Activated B cell treated with CpG ODN at 0.5 μM for 24 hours (primary cell): ENCODE results near the gene LYPD1. TPM values are rescaled to one million over a fixed set of nuclear protein-coding genes. Genes with fewer than 3 reads are reported as not detected.

Experiments
- ATAC-seq: fragments of 200-7000 bp; cut with Tn5 transposase; one replicate; pipeline ENCODE4 v1.10.0; 2021; ENCODE audit warnings: low read depth, mild to moderate bottlenecking, moderate library complexity
- CTCF ChIA-PET: fragments of 350-600 bp; sonication (Branson Sonifier 250); formaldehyde crosslinking; loops from one replicate; lab custom pipeline; 2021; ENCODE audit warnings: antibody characterized with exemption; lab: Charles Lee
- POLR2A ChIA-PET: fragments of 350-600 bp; sonication (Branson Sonifier 250); formaldehyde crosslinking; loops from one replicate; lab custom pipeline; 2021; ENCODE audit warnings: antibody characterized with exemption; lab: Charles Lee
- DNase-seq: peaks from one replicate; pipeline ENCODE4 v3.0.0; 2022
- H3K27ac Mint-ChIP-seq: one replicate; pipeline ENCODE4 v1.8.0; 2020; ENCODE audit warnings: mixed read lengths
- H3K27me3 Mint-ChIP-seq: one replicate; pipeline ENCODE4 v1.8.0; 2021; ENCODE audit warnings: mixed read lengths
- H3K36me3 Mint-ChIP-seq: one replicate; pipeline ENCODE4 v1.8.0; 2021; ENCODE audit warnings: low read depth, mixed read lengths
- H3K4me1 Mint-ChIP-seq: one replicate; pipeline ENCODE4 v1.8.0; 2021; ENCODE audit warnings: mixed read lengths
- H3K4me3 Mint-ChIP-seq: one replicate; pipeline ENCODE4 v1.8.0; 2020; ENCODE audit warnings: mild to moderate bottlenecking, mixed read lengths
- H3K9me3 Mint-ChIP-seq: one replicate; pipeline ENCODE4 v1.8.0; 2020; ENCODE audit warnings: mixed read lengths
- intact Hi-C: fragments of 100-400 bp; cut with micrococcal nuclease; formaldehyde crosslinking; loops from one replicate; pipeline ENCODE4 v1.15.1; 2024
- total RNA-seq: library from RNA; stranded (reverse); gene quantifications from 2 replicates; pipeline ENCODE4 v1.2.3, GENCODE V29; 2022
- TF ChIP-seq, protein P1 (sequence below): fragments of 200-600 bp; IDR thresholded peaks from one replicate; pipeline ENCODE4 v1.8.0; 2022; ENCODE audit warnings: antibody characterized with exemption, mild to moderate bottlenecking

Gene LYPD1
- total RNA-seq, 1 donor from 2014 or later = not detected

GRCh38 chr2:132642415-132642814 lies 27.6 kb downstream of the LYPD1 start:
- Mint-ChIP-seq H3K36me3 (no peaks in the 10 kb centered on the region), H3K27me3 (no peaks in the 10 kb centered on the region), H3K27ac (no peak overlapping the region), H3K9me3 (no peaks in the 10 kb centered on the region), H3K4me3 (no peak overlapping the region), H3K4me1 (peaks cover 38% of the 10 kb centered on the region)
- POLR2A ChIA-PET = no interaction called here
- no peak for DNase-seq
- intact Hi-C loops = no loop called here
- TF ChIP-seq, protein P1, sequence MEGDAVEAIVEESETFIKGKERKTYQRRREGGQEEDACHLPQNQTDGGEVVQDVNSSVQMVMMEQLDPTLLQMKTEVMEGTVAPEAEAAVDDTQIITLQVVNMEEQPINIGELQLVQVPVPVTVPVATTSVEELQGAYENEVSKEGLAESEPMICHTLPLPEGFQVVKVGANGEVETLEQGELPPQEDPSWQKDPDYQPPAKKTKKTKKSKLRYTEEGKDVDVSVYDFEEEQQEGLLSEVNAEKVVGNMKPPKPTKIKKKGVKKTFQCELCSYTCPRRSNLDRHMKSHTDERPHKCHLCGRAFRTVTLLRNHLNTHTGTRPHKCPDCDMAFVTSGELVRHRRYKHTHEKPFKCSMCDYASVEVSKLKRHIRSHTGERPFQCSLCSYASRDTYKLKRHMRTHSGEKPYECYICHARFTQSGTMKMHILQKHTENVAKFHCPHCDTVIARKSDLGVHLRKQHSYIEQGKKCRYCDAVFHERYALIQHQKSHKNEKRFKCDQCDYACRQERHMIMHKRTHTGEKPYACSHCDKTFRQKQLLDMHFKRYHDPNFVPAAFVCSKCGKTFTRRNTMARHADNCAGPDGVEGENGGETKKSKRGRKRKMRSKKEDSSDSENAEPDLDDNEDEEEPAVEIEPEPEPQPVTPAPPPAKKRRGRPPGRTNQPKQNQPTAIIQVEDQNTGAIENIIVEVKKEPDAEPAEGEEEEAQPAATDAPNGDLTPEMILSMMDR = no peak
- no peak for ATAC-seq
- CTCF ChIA-PET = no interaction called here

GRCh38 chr2:132641819-132642218 lies 28.2 kb downstream of the LYPD1 start:
- TF ChIP-seq, protein P1 = no peak

GRCh38 chr2:132640116-132640515 lies 29.9 kb downstream of the LYPD1 start:
- no peaks in the 10 kb centered on the region for H3K27me3 Mint-ChIP-seq

More at GRCh38 chr2:132641819-132642218, 28.2 kb downstream of the LYPD1 start:
- ChIA-PET CTCF (no interaction called here), POLR2A (no interaction called here)
- Mint-ChIP-seq H3K4me3 (no peak overlapping the region), H3K27me3 (no peaks in the 10 kb centered on the region), H3K4me1 (peaks cover 34% of the 10 kb centered on the region), H3K27ac (no peak overlapping the region), H3K36me3 (no peaks in the 10 kb centered on the region), H3K9me3 (no peaks in the 10 kb centered on the region)
- intact Hi-C loops = no loop called here
- ATAC-seq (no peak), DNase-seq (no peak)

DNA sequence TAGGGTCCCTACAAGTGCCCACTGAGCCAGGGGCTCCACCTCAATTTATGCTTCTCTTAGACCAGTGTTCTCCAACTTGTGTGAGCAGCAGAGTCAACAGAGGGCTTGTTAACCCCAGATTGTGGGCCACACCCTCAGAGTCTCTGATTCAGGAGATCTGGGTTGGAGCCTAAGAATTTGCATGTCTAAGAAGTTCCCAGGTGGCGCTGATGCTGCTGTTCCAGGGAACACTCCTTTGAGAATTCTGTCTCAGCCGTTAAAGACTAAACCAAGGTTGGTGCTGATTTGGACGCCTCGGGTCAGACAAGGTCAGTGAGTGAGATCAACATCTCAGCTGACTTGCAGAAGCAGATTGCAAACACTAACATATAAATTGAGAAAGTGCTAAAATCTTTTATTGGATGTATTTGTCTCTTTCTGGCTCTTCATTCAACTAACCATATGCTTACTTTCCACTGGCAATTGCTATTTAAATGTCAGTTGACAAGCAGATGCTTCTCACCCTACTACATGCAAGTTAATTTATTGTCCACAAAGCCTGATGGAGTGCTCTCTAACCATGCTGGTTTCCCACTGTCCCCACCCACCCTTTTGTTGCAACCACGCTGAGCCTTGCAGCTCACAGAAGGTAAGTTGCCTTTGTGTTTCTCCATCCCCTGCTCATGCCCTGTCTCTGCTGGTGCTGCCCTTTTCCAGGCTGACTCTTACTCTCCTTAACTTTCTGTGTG lies 31.5 kb downstream of the LYPD1 start:
- Mint-ChIP-seq H3K27me3 (no peaks in the 10 kb centered on the region), H3K4me1 (peaks cover 7% of the 10 kb centered on the region), H3K9me3 (no peaks in the 10 kb centered on the region), H3K27ac (no peak overlapping the region), H3K36me3 (no peaks in the 10 kb centered on the region), H3K4me3 (no peak overlapping the region)
- intact Hi-C loops = no loop called here
- TF ChIP-seq, protein P1 = no peak
- CTCF ChIA-PET = no interaction called here
- ATAC-seq (no peak), DNase-seq (no peak)
- POLR2A ChIA-PET = no interaction called here

More at GRCh38 chr2:132640116-132640515, 29.9 kb downstream of the LYPD1 start:
- ChIA-PET POLR2A (no interaction called here), CTCF (no interaction called here)
- intact Hi-C loops = no loop called here
- no peaks in the 10 kb centered on the region for H3K36me3 Mint-ChIP-seq
- DNase-seq (no peak), ATAC-seq (no peak)
- H3K4me3 Mint-ChIP-seq = no peak overlapping the region
- H3K4me1 Mint-ChIP-seq = peaks cover 21% of the 10 kb centered on the region
- TF ChIP-seq, protein P1 = no peak
- no peak overlapping the region for H3K27ac Mint-ChIP-seq
- no peaks in the 10 kb centered on the region for H3K9me3 Mint-ChIP-seq

DNA sequence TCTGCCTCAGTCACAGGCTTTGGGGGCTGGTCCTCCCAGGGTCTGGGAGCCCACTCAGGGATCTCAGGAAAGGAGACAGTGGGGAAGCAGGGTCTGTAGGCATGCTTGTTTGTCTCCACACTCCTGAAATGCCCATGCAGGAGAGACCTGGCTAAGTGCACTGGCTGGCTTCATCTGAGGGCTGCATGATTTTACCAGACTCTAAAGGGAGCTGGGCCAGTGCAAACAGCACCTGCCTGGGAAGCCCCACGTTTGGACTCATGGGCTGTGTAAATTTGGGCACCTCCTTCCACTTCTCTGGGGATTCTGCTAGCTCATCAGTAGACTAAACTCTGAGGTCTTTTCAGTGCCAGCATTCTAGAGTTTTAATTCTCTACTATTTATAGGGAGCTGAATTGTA lies 33.7 kb downstream of the LYPD1 start:
- TF ChIP-seq, protein P1 = no peak
- no peaks in the 10 kb centered on the region for H3K36me3 Mint-ChIP-seq
- POLR2A ChIA-PET = no interaction called here
- intact Hi-C loops = no loop called here
- ATAC-seq (no peak), DNase-seq (no peak)
- CTCF ChIA-PET = no interaction called here
- no peak overlapping the region for H3K27ac Mint-ChIP-seq
- H3K27me3 Mint-ChIP-seq = no peaks in the 10 kb centered on the region
- H3K9me3 Mint-ChIP-seq = no peaks in the 10 kb centered on the region
- no peak overlapping the region for H3K4me3 Mint-ChIP-seq
- no peaks in the 10 kb centered on the region for H3K4me1 Mint-ChIP-seq
